HG03103 (cell line): ENCODE measurements around the gene MAPK8.
"Not testable (repeated sequence)": the region's sequence is repeated elsewhere in the genome, so short reads cannot be mapped to it uniquely, and the experiment has no call there.

Experiments used
- ATAC-seq: cut with Tn5 transposase; IDR thresholded peaks from one replicate; pipeline ENCODE4 v1.9.1; 2021; ENCODE audit warnings: low read depth; ENCODE audit not compliant: unreplicated experiment

The MAPK8 gene

DNA sequence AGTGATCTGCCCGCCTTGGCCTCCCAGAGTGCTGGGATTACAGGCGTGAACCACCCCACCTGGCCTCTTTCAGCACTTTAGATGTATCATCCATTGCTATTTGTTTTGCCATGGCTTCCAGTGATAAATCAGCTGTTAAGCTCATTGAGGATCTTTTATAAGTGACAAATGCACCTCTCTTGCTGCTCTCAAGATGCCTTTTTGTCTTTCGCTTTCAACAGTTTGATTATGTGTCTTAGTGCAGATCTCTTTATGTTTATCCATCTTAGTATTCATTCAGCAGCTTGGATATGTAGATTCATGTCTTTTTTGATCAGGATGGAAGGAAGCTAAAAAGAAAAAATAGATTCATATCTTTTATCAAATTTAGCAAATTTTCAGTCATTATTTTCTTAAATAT, 105.6 kb downstream of the MAPK8 start:
- no peak for ATAC-seq

DNA sequence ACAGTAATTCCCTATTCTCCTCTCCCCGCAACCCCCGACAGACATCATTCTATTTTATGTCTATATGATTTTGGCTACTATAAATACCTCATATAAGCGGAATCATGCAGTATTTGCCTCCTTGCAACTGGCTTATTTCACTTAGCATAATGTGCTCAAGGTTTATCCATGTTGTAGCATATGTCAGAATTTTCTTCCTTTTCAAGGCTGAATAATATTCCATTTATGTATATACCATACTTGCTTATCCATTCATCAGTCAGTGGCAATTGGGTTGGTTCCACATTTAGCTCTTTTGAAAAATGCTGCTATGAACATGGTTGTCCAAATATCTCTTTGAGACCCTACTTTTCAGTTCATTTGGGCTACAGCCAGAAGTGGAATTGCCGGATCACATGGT, 106.5 kb downstream of the MAPK8 start:
- no peak for ATAC-seq

DNA sequence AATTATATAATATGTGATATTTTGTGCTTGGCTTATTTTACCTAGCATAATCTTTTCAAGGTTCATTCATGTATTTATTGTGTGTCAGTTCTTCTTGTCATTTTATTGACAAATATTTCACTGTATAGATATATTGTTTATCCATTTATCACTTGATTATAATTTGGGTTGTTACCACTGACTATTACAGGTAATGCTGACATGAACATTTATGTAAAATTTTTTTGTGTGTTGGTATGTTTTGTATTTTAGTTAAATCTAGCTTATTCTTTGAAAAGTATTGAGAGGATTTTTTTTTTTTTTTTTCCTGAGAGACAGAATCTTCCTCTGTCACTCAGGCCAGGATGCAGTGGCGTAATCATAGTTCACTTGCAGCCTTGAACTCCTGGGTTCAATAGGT, 107.7 kb downstream of the MAPK8 start:
- no peak for ATAC-seq

DNA sequence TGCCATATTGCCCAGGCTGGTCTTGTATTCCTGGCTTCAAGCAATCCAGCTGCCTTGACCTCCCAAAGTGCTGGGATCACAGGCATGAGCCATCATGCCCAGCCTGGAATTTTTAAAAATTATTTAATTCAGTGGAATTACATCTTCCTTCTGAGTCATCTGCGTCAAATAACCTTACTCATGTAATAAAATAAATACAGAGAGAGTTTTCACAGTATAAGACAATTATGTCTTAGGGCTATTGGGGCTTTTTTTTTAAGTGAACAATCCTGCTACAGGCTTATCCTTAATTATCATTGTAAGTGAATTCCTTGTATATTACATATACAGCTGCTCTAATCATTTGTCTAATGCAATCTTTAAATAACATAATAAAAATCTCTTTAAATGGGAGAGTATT, 108.3 kb downstream of the MAPK8 start:
- no peak for ATAC-seq

DNA sequence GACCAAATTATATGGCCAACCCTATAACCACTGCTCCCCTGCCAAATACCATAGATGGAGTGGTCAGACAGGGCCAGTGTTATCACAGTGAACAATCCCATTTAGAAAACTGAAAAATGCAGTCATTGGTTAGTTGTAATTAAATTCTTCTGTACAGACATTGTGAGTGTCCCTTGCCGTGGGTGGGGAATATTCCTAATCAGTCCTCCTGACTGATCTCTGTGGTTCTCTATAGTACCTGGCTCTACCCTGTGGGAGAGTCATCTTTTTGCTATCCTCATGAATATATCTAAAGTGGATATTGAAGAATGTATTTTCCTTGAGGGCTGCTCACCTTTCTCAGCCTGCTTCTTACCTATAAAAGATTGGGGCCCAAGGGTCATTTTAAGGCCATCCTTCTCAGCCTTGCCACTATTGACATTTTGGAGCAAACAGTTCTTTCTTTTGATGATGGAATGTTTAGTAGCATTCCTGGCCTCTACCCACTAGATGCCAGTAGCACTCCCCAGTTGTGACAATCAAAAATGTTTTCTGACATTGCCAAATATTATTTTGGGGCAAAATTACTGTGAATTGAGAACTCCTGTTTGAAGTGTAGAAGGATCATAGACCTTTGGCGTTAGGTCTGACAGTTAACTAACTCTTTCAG, 110.2 kb downstream of the MAPK8 start:
- ATAC-seq, result no peak

DNA sequence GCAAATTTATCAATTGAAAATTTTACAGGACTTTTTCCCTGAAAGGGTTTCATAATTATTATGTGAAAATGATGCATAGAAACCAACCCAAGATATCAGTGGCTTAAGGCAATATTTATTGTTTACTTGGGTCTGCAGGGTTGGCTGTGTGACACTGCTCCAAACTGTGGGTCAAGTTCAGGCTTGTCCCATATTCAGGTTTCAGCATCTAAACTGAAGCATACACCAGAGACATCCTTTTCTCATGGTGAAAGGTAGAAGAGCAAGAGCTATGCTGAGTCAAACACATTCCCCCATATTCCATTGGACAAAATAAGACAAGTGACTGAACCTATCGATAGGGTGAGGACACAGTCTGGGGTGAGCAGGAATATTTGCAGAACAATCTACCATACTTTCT, 110.9 kb downstream of the MAPK8 start:
- no peak for ATAC-seq

DNA sequence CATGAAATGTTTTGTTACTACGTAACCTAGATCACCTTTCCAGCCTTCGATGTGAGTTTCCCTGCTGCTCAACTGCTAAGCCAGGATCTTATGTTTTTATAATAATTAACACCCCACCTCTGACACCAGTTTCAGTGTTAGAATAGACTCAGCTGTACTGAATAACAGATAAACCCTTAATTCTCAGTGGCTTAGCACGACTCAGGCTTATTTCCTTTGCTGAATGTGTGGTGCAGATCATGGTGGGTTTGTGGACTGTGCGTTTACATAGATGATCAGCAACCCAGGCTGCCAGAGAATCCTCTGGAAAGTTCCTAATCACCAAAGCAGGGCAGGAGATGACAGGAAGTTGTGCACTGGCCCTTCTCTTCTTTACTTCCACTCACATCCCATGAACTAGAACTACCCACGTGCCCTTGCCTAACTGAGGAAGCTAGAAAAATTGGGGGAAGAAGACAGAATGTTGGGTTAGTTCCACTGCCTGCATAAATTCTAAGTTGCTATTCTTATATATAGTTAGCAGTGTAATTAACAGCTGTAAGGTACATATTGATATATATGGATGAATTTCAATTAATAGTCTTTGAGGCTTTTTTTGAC, 111.8 kb downstream of the MAPK8 start:
- no peak for ATAC-seq

DNA sequence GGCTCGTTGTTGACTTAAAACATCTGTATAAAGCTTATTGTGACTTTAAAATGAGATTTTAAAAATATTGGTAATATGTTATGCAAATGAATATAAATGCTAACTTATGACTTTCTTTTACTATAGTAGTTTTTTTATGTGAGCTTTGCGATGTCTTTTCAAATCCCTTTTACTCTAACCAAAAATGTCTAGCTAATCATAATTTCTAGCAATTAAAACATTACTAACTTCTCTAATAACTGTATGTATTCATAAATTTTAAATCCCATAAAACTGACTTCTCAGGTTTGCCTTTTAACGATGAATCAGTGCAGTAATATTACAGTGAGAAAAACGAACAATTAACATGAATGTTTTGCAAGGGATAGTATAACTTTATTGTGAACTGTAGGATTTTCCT, 113.2 kb downstream of the MAPK8 start:
- ATAC-seq, result no peak

DNA sequence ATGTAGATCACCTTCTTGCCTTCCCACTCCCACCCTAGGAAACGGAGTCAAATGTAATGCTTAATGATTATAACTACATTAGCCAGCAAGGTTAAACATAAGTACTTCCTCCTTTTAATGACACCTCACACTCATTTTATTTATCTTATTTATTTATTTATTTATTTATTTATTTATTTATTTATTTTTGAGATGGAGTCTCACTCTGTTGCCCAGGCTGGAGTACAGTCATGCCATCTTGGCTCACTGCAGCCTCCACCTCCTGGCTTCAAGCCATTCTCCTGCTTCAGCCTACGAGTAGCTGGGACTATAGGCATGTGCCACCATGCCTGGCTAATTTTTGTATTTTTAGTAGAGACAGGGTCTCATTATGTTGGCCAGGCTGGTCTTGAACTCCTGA, 115.4 kb downstream of the MAPK8 start:
- ATAC-seq, result not testable (repeated sequence)

DNA sequence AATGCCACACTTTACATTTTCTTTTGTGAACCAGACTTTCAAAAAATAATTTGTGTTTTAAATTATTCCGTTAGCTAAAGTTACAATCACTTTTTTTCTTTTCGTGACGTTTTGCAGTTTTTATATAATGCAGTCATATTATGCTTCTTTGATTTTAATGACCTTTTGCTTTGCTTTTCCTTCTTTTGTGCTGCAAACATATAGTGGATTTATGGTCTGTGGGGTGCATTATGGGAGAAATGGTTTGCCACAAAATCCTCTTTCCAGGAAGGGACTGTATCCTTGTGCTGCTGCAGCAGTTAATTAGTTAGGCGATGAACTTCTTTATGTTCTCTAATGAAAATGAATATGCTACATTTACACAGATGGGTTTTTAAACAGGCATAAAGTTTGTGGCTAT, 117.4 kb downstream of the MAPK8 start:
- ATAC-seq, result no peak

DNA sequence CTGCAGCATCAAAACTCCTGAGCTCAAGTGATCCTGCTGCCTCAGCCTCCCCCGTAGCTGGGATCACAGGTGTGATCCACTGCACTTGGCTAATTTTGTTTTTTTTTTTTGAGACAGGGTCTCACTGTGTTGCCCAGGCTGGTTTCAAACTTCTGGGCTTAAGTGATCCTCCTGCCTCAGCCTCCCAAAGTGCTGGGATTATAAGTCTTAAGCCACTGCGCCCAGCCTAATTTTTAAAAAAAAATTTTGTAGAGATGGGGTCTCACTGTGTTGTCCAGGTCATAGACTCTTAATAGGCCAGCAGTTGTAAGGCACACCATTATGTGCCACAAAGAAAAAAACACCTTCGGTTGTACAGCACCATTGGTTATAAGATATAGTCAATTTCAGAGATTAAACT, 122.4 kb downstream of the MAPK8 start:
- no peak for ATAC-seq

DNA sequence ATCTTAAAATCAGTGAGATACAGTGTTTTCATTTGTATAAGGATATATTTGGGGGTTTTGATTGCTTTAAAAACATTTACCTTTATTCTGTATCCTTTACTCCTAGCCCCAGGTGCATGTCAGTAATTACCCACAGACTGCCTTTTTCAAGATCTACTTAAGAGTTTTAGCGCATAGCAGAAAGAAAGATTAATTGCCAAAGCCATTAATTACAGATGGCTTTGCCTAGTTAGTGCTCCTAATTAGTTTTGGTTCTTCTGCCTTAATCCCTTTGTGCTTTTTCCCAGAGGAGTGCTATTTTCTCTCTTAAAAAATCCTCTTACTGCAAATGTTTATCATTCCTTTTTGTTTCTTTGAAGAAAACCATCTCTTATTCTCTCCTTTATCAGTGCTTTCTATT, 122.8 kb downstream of the MAPK8 start:
- no peak for ATAC-seq

DNA sequence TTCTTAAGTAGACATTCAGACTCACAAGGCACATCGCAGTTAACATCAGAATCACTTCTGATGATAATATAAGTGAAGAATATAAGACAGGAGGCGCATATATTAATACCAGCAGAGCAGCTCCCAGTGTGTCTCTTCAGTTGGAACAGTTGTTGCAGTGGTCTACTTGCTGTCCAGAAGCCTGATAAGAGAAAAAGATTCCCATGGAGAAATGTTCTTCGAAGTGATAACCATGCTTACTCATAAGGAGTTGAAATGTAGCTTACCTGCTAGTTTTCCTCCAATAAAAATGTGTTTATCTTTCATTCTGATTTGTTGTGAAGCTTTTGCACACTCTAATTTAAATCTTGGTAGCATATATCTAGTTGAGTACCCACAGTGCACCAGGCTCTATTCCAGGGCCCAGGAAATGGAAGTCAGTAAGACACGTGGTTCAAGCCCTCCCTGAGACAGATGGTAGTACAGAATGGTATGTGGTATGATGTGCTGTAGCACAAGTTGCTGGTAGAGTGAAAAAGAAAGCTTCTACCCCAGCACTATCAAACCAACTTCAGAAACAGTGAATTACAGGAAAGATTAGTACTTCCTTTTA, 124.0 kb downstream of the MAPK8 start:
- ATAC-seq, result no peak

DNA sequence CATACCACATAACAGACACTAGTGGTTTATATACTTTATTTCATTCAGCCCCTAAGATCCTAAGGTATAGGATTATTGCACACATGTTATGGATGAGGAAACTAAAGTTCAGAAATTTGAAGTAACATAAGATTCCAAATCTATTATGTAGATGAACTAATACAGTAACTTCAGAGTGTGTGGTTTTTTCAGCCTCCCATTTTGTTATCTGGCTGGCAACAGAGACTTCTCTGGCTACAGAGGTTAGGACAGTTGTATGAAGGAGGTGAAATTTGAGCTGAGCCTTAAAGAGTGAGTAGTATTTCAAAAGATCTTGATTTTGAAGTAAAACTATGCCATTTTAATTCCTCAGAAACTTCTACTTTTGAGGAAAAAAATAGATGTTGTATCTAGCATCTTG, 125.4 kb downstream of the MAPK8 start:
- ATAC-seq, result no peak

DNA sequence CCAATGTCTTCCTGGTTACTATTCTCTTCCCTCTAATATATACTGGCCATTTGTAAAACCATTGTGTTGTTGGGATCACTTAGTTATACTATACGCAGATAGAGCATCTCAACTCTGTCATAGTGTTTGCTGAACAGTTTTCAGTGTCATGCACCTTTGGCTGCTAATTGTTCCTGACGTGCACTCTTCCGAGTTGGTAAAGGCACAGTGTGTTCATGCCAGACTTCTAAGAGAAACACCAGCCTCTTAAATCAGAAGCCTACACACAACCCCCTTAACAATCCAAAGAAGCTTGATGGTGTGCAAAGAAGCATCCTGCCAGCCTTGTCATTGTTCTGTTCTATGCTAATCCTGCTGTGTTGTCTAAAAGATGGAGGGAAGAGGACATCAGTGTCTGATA, 131.1 kb downstream of the MAPK8 start:
- no peak for ATAC-seq

DNA sequence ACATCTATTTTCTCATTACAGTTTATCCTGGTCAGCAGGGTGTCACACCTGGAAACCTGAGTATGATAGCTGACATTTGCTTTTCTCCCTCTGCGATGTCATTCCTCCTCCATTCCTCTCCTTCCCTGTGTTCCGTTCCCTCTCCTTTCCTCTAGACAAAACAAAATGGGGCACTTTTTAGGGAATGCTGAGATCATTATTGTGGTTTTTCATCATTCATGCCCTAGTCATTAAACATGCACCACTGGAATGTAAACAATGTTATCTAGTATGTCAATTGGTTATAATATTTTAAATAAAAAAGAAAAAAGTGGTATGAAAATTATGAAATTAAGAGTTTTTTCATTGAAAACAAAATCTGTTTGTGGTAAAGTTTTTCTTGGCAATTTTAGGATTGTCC, 132.6 kb downstream of the MAPK8 start:
- ATAC-seq, result no peak

DNA sequence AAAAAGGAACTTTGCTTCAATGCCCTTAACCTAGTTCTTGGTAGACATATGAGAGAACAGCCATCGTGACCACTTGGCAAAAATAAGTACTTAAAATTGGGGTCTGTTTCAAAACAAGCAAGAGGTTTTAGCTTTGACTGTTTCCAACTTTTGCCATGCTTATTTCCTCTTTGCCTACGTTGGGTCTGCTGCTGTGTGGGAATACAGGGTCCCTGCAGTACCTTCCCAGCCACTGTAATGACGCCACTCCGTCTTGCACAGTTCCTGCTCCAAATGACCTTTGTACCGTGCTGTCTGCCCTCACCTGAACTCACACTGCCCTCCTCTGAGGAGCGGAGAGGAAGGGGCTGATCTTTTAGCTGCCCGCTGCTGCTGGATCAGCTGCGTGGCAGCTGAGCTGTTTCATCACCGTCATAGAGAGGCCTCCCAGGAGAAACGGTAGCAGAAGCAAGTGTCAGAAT, 133.1 kb downstream of the MAPK8 start:
- ATAC-seq, result no peak

DNA sequence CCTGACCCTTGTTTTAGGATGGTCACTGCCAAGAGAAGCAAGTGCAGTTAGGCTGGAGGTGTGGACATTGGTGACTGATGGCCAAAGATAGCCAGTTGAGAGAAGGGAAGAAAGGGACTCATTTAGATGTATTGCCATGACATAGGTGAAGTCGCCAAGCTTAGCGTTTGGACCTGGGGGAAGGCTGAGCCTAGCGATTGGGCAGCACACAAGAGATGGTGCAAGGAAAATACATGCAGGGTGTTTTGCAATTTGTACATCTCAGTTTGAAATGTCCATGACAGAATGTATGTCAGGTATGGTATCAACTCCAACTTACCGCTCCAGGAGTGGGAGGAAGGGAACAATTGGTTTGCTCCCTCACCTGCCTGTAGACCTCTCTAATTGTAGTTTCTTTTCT, 134.3 kb downstream of the MAPK8 start:
- ATAC-seq, result no peak

DNA sequence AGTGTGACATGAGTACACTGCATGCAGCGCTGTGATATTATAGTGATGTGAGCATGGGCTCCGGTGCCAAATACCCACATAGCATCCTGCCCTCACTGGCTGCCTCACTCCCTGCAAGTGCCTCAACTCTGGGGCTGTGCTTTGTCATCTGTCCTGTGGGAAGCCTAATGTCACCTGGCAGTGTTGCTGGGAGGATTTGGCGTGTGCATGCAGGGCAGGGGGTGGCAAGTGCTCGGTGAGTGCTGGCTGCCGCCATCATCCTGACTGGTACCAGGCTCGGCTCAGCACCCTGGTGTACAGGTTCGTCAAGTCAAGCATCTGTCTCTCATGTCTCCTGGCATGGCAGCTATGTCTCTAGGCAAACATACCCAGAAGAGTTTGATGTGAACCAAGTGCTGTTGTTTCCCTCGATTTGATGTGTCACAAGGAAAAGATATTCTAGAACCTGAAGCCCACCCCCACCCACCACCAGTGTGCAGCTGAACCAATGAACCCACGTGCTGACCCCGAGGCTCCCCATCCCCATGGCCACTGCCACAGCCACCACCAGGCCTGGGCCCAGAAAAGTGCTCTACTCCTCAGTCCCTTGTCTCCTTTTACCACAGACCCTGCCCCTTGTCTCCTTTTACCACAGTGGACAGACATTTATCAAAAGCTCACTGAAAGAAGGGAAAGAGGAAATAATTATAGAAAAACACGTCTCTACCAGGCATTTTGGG, 135.8 kb downstream of the MAPK8 start:
- ATAC-seq, result no peak

DNA sequence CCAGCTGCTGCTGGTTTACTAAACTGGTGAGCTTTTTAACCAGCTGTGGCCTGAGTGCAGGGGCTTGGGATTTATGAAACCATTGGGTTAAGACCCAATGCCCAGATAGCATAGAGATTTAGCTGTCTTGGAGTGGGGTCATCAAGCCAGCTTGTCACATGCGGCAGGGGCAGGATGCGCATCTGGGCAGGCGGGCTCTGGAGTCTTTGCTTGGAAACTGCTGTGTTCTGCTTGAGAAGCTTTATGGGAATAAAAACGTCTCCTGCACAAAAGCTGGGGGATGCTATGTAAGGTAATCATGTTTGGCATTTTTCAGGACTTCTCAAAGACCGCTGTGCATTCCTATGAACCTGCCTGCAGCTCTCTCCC, 136.3 kb downstream of the MAPK8 start:
- ATAC-seq, result no peak

DNA sequence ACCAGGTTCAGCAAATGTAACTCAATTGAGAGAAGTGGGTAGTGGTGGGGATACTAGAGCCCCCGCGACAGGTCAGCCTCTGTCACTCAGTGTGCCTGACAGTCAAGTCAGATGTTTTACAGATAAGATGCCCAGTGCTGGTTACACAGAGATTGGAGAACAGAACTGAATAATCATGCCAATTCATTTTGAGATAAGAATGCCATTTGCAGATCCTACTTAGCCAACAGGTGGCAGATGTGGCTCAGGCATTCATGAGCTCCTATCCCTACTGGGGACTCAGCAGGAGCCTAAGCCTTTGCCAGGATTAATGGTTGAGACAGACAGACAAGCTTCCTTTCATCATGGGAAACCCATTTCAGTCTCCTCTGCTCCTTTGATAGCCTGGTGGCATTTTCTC, 137.8 kb downstream of the MAPK8 start:
- ATAC-seq, result no peak
